GM10248 (cell line): ENCODE measurements around the gene LTBP1.

Experiments used
- CTCF ChIA-PET: fragments of 300-600 bp; sonication (Branson Sonifier 250); formaldehyde crosslinking; extraction: SDS; loops from one replicate; lab custom pipeline; 2021; ENCODE audit warnings: antibody characterized with exemption; lab: Yijun Ruan, JAX
- POLR2A ChIA-PET: fragments of 350-650 bp; sonication (Branson Sonifier 250); formaldehyde crosslinking; extraction: SDS; loops from one replicate; lab custom pipeline; 2020; ENCODE audit warnings: antibody characterized with exemption; lab: Yijun Ruan, JAX
- DNase-seq: peaks from one replicate; pipeline ENCODE4 v3.0.0; 2012; ENCODE audit errors: extremely low spot score
- TF ChIP-seq, protein P1 (sequence below): IDR thresholded peaks from 2 replicates; pipeline ENCODE4 v1.5.1; 2012; ENCODE audit warnings: mild to moderate bottlenecking, low read depth; ENCODE audit errors: extremely low read depth, missing control alignments, control extremely low read depth

The LTBP1 gene

DNA sequence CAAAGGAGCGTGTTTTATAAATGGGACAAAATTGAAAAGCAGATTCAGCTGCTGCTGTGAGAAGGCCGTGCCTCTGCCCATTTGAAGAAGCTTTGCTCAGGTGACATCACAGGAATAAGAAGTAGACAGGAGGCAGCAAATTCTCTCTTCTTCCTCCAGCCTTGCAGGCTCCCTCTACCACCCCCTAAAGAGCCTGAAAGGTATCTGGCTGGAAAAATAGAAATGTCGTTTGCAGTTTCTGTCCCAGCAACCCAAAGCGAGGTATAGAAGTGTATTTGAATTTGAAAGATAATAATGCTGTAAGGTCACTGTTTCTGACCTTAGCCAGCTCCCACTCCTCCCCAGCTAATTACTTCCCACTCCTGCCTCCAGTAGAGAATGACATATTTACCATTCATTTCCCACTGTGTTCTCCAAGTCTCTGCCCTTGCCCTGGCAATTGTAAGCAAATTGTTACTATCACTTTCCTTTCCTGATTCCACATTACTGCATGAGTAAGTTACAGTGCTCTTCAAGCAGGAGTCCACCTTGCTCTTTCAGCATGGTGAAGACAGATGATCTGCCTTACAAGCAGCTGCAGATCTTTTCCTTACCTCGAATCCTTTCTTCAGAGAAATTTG is 472.9 kb downstream of the LTBP1 start:
- POLR2A ChIA-PET: no interaction called here
- CTCF ChIA-PET: interaction anchor here (1.4 to 1.9 kb wide), 2 partner anchors 12 to 45 kb away, joined by 3 to 5 read pairs; no protein-coding TSS in a partner anchor
- TF ChIP-seq, protein P1, sequence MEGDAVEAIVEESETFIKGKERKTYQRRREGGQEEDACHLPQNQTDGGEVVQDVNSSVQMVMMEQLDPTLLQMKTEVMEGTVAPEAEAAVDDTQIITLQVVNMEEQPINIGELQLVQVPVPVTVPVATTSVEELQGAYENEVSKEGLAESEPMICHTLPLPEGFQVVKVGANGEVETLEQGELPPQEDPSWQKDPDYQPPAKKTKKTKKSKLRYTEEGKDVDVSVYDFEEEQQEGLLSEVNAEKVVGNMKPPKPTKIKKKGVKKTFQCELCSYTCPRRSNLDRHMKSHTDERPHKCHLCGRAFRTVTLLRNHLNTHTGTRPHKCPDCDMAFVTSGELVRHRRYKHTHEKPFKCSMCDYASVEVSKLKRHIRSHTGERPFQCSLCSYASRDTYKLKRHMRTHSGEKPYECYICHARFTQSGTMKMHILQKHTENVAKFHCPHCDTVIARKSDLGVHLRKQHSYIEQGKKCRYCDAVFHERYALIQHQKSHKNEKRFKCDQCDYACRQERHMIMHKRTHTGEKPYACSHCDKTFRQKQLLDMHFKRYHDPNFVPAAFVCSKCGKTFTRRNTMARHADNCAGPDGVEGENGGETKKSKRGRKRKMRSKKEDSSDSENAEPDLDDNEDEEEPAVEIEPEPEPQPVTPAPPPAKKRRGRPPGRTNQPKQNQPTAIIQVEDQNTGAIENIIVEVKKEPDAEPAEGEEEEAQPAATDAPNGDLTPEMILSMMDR: no peak

DNA sequence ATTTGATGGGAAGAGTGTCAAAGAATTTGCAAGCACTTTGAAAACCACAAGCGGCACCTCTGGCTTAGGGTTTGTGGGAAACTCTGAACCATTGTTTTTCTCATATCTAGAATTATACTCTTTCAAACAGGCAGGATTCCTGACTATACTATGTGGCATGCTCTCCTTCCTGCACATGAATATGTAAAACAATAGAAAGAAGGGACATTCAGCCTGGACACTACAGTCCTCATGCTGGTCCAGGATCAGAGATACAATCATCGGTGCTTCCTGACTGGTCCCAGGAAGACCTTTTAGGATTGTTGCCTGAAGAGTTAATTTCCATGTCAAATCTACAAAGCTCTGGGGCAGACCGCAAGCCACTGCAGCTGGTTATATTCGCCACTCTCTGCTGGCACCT is 474.0 kb downstream of the LTBP1 start:
- no peak for DNase-seq
- POLR2A ChIA-PET: no interaction called here
- TF ChIP-seq, protein P1: no peak
- CTCF ChIA-PET: interaction anchor here (1.4 to 1.9 kb wide), 3 partner anchors 11 to 46 kb away, joined by 3 to 5 read pairs (median 5); no protein-coding TSS in a partner anchor

More for the DNA sequence above, 472.9 kb downstream of the LTBP1 start:
- DNase-seq: no peak

DNA sequence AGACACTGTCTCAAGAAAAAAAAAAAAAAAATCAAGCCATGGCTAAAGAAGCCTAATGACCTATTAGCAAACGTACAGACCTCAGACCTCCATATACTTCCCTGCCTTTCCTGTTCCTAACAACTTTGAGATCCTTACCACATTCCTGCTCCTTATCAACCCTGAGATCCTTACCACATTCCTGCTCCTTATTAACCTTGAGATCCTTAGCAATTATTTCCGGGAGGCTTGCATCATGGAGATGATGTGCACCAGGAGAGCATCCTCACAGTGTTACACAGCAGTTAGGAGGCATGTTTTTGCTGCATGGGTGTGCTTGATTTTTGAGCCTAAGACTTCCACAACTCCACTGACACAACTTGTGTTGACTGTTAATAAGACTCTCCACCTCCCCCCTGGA is 475.1 kb downstream of the LTBP1 start:
- ChIA-PET CTCF (interaction anchor here (1.5 kb wide), 1 partner anchor 33 kb away, joined by 5 read pairs; no protein-coding TSS in a partner anchor), POLR2A (no interaction called here)
- DNase-seq: no peak
- TF ChIP-seq, protein P1: no peak

DNA sequence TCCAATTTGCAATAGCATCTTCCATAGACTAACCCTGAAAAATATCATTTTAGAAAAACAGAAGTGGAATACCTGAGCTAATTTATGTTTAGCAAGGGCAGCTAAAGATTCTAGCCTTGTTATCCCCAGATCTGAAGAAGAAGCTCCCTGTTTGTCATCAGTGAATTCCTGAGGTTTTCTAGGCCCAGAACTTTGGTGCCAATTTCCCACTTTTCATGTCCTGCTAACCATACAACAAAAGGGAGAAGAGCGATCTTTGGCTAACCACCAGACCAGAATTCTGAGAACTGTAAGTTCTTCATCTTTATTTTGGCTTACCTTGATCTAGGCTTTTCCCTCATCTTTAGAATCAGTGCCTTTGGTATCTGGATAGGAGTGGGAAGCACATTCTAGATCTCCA is 478.4 kb downstream of the LTBP1 start:
- DNase-seq: no peak
- CTCF ChIA-PET: interaction anchor here (1.3 to 1.6 kb wide), 4 partner anchors 9 to 40 kb away, joined by 3 to 5 read pairs (median 5); no protein-coding TSS in a partner anchor
- POLR2A ChIA-PET: no interaction called here
- TF ChIP-seq, protein P1: no peak

DNA sequence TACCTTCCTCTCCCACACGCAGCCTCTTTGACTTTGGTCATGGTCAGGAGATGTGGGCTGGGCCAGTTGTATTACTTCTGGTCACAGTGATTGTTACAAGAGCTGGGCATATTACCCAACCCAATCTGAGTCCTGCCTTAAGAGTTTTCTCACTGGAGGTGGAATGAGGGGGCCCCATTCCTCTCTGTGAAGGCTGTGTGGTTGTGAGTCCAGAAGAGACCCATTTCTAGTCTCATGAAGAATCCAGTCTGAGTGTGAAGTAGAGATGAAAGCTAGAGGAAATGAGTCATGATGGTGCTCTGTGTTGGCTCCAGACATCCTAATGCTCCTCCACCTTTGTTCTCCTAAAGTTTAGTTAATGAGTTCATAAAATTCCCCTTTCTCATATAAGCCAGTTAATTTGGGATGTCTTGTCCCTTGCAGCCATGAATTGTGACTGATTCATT is 478.9 kb downstream of the LTBP1 start:
- no peak for DNase-seq
- ChIA-PET CTCF (interaction anchor here (1.3 to 1.6 kb wide), 4 partner anchors 8 to 39 kb away, joined by 3 to 5 read pairs (median 5); no protein-coding TSS in a partner anchor), POLR2A (no interaction called here)
- TF ChIP-seq, protein P1: no peak

DNA sequence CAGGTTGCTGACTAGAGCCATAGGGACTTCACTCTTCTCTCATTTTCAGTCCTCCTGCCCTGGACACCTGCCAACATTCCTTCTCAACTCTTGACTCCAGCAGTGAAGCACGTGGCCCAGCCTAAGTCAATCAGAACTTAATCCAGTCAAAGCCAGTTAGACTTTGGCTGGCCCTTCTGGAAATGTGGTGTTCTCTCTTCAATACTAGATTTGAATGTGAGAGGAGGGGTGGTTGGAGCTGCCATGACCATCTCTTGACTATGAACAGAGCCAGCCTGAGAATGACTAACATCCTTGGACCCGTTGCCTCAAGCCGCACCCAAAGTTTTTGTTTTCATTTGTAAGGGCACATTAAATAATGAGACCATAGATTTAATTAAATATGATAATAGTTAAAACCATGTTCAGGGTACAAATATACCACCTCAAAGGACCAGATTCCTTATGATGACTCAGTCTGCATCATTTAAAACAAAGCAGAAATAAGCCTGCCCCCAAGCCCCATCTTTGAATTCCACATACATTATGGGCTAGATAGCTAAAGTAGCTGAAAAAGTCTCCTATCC is 480.0 kb downstream of the LTBP1 start:
- ChIA-PET CTCF (interaction anchor here (1.4 to 1.6 kb wide), 2 partner anchors 7 to 38 kb away, joined by 3 to 5 read pairs; no protein-coding TSS in a partner anchor), POLR2A (no interaction called here)
- TF ChIP-seq, protein P1: no peak
- DNase-seq: no peak
